ENCODE measurements around the gene PDCD2. TPM values are rescaled to one million over a fixed set of nuclear protein-coding genes. Genes with fewer than 3 reads are reported as not detected.

Gene PDCD2
- total RNA-seq, 1 donor from 2014 or later: 28.1 TPM

Other genes with a start within 250 kb of the PDCD2 start
- 152 TPM for gene PSMB1, start 31.3 kb downstream of the PDCD2 start, total RNA-seq
- 8.7 TPM for gene TBP, start 30.3 kb downstream of the PDCD2 start, total RNA-seq